ENCODE measurements around the gene ZNF200. TPM values are rescaled to one million over a fixed set of nuclear protein-coding genes. Genes with fewer than 3 reads are reported as not detected.

ZNF200 gene
- 10 to 100 TPM in 1 of 4 donors, 1 to 10 TPM in 3; 4.3 to 10.1 (median 4.6) TPM for total RNA-seq

GRCh38 chr16:3234857-3235561, at the start of gene ZNF200:
TSS of gene ZNF200 (minus strand) at chr16:3235158. CDS start at chr16:3233755, 1,403 bp downstream.
- intact Hi-C loops (cut with DNase I): no loop called here

GRCh38 chr16:3283543-3284447, 48.8 kb upstream of the ZNF200 start:
- TF ChIP-seq POLR2A (IDR thresholded peaks at IDR 0.05): peak in 1 of 4 donors; percentile 0
- peak in 1 of 6 experiments; percentile 3 for TF ChIP-seq CTCF (IDR thresholded peaks at IDR 0.05)
- peak overlapping the region; percentile 98 to 100 (median 98) for H3K27ac ChIP-seq
- intact Hi-C loops (cut with DNase I): no loop called here
- H3K4me1 ChIP-seq: peaks cover 14 to 37% (median 16%) of the 10 kb centered on the region in 3 donors
- peaks cover 15 to 42% (median 20%) of the 10 kb centered on the region in 3 donors for H3K36me3 ChIP-seq
- DNase-seq: no peak
- H3K27me3 ChIP-seq: peaks cover 0 to 3% (median 0%) of the 10 kb centered on the region in 4 donors
- peaks cover 0 to 33% (median 27%) of the 10 kb centered on the region in 3 donors for H3K9me3 ChIP-seq
- 40 to 46% methylated on average over 8 to 11 of the region's 56 CpGs for WGBS, 2 donors
- peak overlapping the region; percentile 91 to 97 (median 94) for H3K4me3 ChIP-seq

More at GRCh38 chr16:3234857-3235561, at the start of gene ZNF200:
- Histone ChIP-seq H3K4me1 (peaks cover 7 to 20% (median 8%) of the 10 kb centered on the region in 3 donors), H3K27ac (peak within 1 kb of the TSS; percentile 86 to 98 (median 97)), H3K9me3 (peaks cover 0 to 10% (median 0%) of the 10 kb centered on the region in 3 donors), H3K27me3 (no peaks in the 10 kb centered on the region), H3K36me3 (peaks cover 4 to 36% (median 22%) of the 10 kb centered on the region in 3 donors), H3K4me3 (peak within 1 kb of the TSS; percentile 63 to 93 (median 87))
- WGBS, 2 donors: 0% methylated on average over 12 of the region's 59 CpGs; no CpG with 5 or more reads in 1 of the 2 donors
- peak; percentile 80 for DNase-seq
- peak in 2 of 4 donors; percentile 54 to 68 for TF ChIP-seq POLR2A (IDR thresholded peaks at IDR 0.05)
- peak in 3 of 6 experiments; percentile 6 to 21 (median 12) for TF ChIP-seq CTCF (IDR thresholded peaks at IDR 0.05)

GRCh38 chr16:3282730-3283542, 48.0 kb upstream of the ZNF200 start, which contains the start of gene ZNF263:
TSS of gene ZNF263 (plus strand) at chr16:3283491. CDS start at chr16:3283819, 328 bp downstream.
- intact Hi-C loops (cut with DNase I): no loop called here
- peak in 1 of 6 experiments; percentile 17 for TF ChIP-seq CTCF (IDR thresholded peaks at IDR 0.05)
- peak in 2 of 4 donors; percentile 59 to 60 for TF ChIP-seq POLR2A (IDR thresholded peaks at IDR 0.05)
- H3K27me3 ChIP-seq: peaks cover 0 to 4% (median 0%) of the 10 kb centered on the region in 4 donors

GRCh38 chr16:3282103-3282729, 47.3 kb upstream of the ZNF200 start:
- H3K4me3 ChIP-seq: peak overlapping the region; percentile 91 to 97 (median 94)
- peaks cover 0 to 9% (median 0%) of the 10 kb centered on the region in 4 donors for H3K27me3 ChIP-seq
- no peak for TF ChIP-seq POLR2A (IDR thresholded peaks at IDR 0.05)
- no peak for TF ChIP-seq CTCF (IDR thresholded peaks at IDR 0.05)
- 18 to 44% methylated on average over 10 to 16 of the region's 29 CpGs for WGBS, 2 donors
- H3K4me1 ChIP-seq: peaks cover 14 to 37% (median 16%) of the 10 kb centered on the region in 3 donors
- DNase-seq: no peak
- H3K9me3 ChIP-seq: peaks cover 0 to 17% (median 12%) of the 10 kb centered on the region in 3 donors
- intact Hi-C loops (cut with DNase I): no loop called here
- peaks cover 9 to 26% (median 13%) of the 10 kb centered on the region in 3 donors for H3K36me3 ChIP-seq
- H3K27ac ChIP-seq: peak overlapping the region; percentile 98 to 100 (median 98)

More at GRCh38 chr16:3282730-3283542, 48.0 kb upstream of the ZNF200 start, which contains the start of gene ZNF263:
- DNase-seq: peak; percentile 84
- WGBS, 2 donors: 0 to 1% methylated on average over 25 to 26 of the region's 72 CpGs
- H3K4me1 ChIP-seq: peaks cover 14 to 37% (median 16%) of the 10 kb centered on the region in 3 donors
- peak within 1 kb of the TSS; percentile 98 to 100 (median 98) for H3K27ac ChIP-seq
- H3K9me3 ChIP-seq: peaks cover 0 to 24% (median 19%) of the 10 kb centered on the region in 3 donors
- H3K36me3 ChIP-seq: peaks cover 9 to 34% (median 13%) of the 10 kb centered on the region in 3 donors
- H3K4me3 ChIP-seq: peak within 1 kb of the TSS; percentile 91 to 97 (median 94)
